Epithelial cell of prostate (primary cell): ENCODE data around the gene SLFN11.
A peak's percentile ranks its signal among the peaks of the same experiment; 100 is the strongest.
"Not testable (repeated sequence)": the region's sequence is repeated elsewhere in the genome, so short reads cannot be mapped to it uniquely, and the experiment has no call there.

Source experiments
- DNase-seq: peaks from one replicate; pipeline ENCODE4 v3.0.0-alpha.2; 2011; ENCODE audit warnings: low read depth, low spot score
- H3K27ac ChIP-seq: fragments of 450-650 bp; 2 replicates; pipeline ENCODE4 v1.5.1; 2017; ENCODE audit warnings: mild to moderate bottlenecking

Gene SLFN11

DNA sequence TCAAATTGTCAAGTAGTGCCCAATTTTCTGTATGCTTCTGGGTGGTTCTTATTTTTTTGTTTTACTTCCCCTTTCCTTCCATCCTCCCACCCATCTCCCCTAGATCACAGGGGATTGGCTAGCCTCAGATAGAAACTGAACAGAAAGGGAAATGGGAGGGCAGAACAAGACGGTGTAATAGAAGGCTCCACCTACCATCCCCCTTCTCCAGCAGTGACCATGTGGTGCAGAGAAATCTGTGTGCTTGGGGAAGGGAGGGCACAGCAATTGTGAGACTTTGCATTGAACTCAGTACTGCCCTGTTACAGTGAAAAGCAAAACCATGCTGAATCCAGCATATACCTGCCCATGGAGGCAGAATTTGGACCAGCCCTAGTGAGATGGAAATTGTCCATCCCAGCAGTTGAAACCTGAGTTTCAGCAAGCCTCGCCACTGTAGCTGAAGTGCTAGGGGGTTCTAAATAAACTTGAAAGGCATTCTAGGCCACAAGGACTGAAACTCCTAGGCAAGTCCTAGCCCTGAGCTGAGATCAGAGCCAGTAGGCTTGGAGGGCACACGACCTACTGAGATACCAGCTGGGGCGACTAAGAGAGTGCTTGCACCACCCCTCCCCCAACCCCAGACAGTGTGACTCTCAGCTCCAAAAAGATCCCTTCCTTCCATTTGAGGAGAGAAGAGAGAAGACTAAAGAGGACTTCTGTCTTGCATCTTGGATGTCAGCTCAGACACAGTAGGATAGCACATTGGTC lies 5.2 kb downstream of the SLFN11 start:
- no peak for DNase-seq
- H3K27ac ChIP-seq: no peak overlapping the region

DNA sequence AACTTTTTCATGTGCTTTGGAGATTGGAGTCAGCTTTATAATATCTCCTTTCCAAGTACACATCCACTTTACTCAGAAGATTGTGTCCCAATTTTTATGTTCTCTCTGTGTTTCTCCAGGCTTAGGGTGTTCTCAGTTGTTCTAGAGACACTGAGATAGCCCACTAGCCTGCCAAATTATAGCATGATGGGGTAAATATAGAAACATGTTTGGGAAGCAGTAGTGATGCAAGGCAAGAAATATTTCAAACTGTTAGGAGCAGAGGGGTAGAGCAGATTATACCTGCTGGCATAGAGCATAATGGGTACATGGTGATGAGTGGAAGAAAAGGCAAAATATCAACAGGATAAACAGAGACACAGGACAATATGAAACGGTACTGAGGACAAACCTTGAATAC lies 12.4 kb downstream of the SLFN11 start:
- no peak overlapping the region for H3K27ac ChIP-seq
- DNase-seq: no peak

DNA sequence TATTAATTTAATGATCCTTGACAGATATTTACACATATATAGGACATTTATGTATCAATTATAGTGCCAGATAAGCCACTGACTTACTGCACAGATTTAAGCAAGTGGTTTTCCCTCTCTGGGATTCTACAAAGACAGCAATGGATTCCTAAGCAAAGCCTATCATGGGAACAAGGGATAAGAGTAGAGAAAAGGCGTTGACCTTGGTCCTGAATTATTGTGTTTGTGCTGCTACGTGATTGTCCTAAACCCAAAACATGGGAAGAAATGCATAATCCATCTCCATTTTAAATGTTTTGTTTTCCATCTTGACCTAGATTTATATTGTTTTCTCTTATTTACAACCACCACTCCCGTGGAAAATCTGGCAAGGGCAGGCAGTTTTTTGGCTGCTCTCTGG lies 14.0 kb downstream of the SLFN11 start:
- no peak overlapping the region for H3K27ac ChIP-seq
- DNase-seq: no peak

DNA sequence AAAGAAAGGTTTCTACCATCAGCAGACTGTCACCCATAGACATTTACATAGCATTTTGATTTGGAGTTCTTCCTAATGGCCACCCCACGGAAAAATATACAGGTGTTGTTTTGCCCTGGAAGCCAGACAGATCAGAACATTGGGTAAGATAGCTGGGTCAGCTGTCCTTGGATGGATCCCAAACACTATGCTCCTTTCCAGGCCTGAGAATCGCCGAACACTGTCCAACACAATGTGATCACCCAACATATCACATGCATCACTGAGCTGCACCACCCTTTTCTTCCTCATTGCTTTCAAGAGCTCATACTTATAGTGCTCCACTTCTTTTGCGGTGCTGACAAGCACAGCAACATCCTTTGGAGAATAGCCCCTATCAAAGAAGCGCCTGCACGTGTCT lies 21.1 kb downstream of the SLFN11 start:
- no peak overlapping the region for H3K27ac ChIP-seq
- no peak for DNase-seq

DNA sequence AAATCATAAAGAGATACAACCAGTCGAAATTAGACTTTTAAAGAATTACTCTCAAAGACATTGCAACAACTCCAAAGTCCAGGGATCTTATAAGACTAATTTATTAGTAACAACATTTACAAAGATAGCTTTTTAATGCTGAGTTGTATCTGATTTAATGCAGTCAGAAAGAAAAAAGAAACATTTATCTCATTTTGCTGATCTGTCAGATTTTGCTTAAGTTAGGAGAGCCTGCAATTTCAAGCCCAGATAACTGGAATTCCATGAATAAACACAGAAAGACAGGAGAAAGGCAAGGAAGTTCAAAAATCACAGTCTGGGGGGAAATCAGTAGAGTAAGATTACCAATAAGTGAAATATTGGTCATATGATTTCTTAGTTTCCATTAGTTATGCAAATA lies 22.9 kb downstream of the SLFN11 start:
- no peak overlapping the region for H3K27ac ChIP-seq
- no peak for DNase-seq

DNA sequence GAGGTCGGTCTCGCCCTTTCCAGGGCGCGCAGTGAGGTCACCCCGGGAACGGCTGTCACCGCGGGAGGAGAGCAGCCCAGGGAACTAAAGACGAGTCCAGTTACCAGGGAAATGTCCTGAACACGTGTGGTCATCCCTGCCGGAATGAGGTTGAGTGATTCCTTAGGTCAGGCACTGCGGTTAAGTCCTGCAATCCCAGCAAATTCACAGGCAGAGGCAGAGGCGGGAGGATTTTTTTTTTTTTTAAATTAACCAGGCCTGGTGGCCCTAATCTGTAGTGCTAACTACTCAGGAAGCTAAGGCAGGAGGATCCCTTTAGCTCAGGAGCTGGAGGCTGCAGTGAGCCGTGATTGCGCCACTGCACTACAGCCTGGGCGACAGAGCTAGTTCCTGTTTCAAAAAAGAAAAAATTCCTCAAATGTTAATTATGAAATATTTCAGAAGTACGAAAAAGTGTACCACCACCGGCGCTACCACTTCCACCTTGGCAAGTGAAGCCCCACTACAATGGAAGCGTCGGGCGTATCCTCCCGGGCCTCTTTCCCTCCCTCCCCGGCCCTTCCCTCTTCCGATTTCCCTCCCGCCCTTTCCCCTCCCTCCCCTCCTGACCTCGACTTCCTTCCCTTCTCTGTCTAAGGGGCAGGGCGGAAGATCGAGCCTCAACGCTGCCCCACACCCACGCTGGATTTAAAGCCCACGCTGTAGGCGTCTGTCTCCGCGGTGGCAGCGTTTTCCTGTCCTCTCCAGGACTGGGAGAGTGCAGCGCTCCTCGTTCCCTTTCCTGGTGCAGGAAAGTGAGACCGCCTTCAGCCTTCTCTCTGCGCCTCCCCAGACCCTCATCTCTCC lies 27.3 kb downstream of the SLFN11 start:
- no peak overlapping the region for H3K27ac ChIP-seq
- DNase-seq: no peak

DNA sequence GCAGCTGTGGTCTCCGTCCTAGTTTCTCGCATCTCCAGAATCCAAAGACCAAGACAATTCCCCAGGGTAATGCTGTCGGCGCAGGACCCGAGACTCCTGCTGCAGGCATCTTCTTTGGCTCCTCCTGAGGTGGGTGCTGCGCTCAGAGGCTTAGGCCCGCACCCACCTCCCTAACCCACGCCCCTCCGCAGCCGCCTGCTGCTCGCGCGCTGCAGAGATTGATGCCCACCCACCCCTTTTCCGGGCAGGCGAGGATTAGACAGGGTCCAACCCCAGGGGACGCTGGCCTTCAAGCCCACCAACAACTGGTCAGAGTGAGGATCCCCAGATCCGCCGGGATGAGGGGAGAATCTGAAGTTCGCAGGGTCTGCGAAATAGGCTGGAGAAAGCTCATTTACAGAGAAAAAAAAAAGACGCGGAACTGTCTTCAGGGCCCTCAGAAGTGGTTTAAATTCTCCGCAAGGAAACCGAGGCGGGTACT lies 27.9 kb downstream of the SLFN11 start:
- no peak overlapping the region for H3K27ac ChIP-seq
- no peak for DNase-seq

DNA sequence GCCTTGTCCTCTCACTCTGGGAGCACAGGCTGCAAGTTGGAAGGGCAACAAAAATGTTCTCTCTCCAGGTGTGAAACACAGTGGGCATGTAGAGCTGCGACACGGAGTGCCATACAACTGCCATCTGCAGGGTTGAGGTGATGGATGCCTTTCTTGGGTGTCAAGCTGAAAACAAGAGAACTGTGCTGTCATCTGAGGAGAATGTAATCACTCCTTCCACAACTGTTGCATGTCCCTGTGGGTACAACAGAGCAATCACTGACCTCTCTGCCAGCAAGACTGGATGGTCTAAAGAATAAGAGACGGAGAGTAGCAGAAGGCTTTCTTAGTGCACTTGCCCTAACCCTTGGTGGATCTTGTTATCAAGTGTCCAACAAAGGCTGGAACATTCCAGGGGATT lies 29.2 kb downstream of the SLFN11 start:
- no peak overlapping the region for H3K27ac ChIP-seq
- DNase-seq: no peak

DNA sequence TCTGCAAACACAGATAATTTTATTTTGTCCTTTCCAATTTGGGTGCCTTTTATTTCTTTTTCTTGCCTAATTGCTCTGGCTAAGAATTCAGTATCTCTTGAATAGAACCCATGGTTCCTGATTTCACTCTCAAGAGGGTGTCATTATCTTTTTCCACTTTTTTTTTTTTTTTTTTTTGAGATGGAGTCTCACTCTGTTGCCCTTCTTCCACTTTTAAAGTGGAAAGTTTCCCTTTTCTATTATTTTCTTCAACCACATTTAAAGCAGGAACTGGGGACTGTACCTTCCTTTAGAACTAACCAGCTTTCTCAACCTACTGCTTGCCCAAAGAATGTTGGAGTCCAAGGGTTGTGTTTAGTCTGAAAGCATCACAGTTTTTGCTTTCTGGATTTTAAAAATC lies 31.1 kb downstream of the SLFN11 start:
- no peak for DNase-seq
- no peak overlapping the region for H3K27ac ChIP-seq

DNA sequence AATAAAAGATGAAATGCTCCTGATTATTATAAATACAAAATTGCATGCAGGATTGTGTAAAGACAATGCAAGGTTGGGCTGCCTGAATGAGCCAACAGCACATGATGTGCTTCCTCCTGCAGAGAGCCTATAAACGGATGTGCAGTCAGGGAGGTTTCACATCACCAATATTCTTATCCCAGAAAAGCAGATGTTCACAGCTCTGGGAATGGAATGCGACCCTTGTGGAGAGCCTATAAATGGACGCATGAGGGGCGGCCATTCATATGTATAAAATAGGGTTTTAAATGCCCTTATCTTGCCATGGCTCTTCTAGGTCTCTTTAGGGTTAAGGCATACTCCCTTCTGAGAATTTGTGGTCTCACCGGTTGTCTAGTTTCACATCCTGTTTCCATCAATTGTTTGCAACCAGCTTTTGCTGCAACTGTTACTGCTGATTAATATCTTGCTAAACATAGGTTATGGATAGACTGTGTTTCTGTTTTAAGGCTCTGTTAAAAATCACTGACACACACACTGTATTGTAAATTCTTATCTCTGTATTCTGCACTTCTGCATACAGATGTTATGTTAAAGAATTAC lies 31.9 kb downstream of the SLFN11 start:
- no peak for DNase-seq
- H3K27ac ChIP-seq: no peak overlapping the region

DNA sequence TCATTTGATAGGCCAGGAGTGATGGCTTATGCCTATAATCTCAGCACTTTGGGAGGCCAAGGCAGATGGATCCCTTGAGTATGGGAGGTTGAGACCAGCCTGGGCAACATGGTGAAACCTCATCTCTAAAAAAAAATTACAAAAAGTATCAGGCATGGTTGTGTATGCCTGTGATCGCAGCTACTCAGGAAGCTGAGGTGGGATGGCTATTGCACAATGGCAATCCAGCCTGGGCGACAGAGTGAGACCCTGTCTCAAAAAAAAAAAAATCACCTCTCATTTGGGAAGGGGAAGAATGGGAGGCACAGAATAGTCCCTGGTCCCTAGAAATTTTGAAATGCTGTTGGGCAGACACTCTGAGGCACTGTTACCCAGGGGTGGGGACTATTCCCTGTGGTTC lies 35.2 kb downstream of the SLFN11 start:
- no peak overlapping the region for H3K27ac ChIP-seq
- DNase-seq: no peak

DNA sequence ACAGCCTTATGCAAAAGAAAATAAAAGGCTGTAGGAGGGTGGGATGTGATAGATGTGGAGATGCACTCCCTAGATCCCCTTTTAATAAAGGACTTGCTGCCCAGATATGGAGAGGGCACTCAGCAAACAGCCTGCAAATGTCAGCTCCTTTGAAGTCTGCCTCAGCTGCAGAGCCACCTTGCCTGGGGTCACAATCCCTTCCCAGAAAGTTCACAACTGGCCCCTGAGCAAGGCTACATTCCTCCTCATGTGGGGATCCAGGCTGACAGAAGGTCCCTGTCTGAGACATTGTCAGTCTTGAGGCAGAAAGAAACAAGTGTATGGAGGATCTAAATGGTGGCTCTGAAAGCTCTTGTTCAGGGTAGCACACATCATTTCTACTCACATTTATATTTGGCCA lies 36.1 kb downstream of the SLFN11 start:
- H3K27ac ChIP-seq: no peak overlapping the region
- DNase-seq: no peak

DNA sequence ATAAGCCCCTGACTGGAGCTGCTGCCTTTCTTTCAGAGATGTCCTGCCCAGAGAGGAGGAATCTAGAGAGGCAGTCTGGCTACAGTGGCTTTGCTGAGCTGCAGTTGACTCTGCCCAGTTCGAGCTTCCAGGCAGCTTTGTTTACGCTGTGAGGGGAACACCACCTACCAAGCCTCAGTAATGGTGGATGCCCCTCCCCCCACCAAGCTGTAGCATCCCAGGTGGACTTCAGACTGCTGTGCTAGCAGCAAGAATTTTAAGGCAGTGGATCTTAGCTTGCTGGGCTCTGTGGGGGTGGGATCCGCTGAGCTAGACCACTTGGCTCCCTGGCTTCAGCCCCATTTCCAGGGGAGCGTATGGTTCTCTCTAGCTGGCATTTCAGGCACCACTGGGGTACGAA lies 39.8 kb downstream of the SLFN11 start:
- not testable (repeated sequence) for H3K27ac ChIP-seq, DNase-seq

DNA sequence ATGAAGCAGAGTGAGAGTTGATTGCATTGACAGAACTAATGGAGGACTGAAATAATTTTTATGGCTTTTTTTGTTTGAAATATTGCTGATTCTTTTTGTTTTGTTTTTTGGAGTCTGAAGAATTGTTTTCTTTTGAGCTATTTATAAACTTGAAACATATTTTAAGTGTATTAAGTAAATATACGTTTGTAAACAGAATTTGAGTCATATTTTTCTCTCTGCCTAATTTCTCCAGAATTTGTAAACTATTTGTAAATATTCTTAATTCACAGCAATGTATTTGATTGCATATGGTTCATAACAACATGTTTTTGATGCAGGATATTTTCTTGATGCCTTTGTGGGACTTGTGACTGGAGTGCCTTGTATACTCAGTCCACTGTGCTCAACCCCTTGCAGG lies 50.7 kb downstream of the SLFN11 start:
- H3K27ac ChIP-seq: no peak overlapping the region

DNA sequence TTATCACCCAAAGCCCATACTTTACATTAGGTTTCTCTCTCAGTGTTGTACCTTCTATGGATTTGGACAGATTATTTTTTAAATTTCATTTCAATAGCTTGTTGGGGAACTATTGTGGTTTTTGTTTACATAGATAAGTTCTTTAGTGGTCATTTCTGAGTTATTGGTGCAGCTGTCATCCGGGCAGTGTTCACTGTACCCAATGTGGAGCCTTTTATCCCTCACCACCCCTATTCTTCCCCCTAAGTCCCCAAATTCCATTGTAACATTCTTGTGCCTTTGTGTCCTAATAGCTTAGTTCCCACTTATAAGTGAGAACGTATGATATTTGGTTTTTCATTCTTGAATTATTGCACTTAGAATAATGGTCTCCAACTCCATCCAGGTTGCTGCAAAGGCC lies 57.5 kb downstream of the SLFN11 start:
- H3K27ac ChIP-seq: no peak overlapping the region
- DNase-seq: no peak

More for the DNA sequence above, 50.7 kb downstream of the SLFN11 start:
- no peak for DNase-seq

DNA sequence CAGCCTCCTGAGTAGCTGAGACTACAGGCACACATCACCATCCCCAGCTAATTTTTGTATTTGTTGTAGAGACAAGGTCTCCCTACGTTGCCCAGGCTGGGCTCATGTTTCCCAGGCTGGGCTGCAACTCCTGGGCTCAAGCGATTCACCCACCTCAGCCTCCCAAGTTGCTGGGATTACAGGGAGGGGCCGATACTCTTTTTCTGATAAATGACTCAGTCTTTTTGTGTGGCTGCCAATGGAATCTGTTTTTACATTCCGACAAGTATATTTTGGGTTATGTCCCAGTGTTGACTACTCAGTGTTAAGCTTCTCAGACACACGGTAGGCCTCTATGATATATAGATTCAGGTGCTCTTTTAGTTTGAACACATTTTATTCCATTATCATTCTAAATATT lies 58.1 kb downstream of the SLFN11 start:
- DNase-seq: peak; percentile 81
- H3K27ac ChIP-seq: peak overlapping the region; percentile 67

DNA sequence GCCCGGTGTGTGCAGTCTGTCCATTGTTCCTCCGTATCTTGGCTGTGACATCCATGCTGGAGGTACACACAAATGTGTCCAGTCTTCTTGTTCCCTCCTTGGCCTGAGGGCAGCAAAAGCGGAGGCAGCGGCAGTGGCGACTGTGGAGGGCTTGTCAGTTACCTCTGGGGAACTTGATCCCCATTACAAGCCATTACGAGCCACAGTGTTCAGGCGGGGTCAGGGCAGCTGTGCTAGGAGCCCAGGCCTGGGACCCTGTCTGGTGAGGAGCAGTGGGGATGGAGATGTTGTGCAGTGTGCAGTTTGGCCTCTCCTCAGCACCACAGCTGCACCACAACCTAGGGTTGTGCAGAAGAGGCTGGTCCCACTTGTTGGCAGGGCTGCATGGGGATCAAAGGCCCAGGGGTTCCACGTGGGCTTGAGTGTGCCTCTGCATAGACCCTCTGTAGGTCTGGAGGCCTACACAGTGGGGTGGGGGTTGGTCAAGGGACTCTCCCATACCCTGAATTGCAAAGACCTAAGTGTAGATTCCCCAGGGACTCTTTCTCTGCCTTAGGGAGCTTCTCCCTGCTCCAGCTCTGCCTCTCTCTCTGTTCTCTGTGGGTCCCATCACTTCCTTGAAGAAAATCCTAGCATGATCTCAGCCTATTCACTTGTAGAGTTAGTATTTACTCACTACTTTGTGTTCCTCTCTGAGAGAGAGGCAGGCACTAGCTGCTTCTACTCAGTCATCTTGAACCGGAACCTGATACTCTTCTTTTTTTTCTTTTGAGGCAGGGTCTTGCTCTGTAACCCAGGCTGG lies 58.8 kb downstream of the SLFN11 start:
- DNase-seq: peak; percentile 22
- H3K27ac ChIP-seq: peak overlapping the region; percentile 67

DNA sequence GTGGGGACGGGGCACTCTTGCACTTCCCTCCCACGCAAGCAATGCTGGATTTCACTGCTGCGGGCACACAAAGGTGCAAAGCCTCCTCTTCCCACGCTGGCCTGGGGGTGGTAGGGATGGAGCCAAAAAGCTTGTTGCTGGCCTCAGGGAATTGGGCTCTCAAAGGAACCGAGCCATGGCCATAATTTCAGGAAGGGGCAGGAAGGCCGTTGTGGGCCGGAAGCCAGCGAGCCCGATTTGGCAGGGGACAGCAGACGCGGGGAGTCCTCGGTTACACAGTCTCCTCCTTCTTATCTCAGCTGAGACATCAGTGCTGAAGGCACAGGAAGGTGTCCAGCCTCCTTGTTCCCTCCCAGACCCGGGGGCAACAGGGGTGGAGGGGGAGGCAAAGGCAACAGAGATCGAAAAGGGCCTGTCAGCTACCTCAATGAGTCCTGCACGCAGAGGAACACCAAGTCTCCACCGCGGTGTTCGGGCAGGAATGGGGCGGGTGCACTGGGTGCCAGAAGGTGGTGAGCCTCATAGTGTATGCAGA lies 59.5 kb downstream of the SLFN11 start:
- H3K27ac ChIP-seq: no peak overlapping the region
- DNase-seq: no peak

DNA sequence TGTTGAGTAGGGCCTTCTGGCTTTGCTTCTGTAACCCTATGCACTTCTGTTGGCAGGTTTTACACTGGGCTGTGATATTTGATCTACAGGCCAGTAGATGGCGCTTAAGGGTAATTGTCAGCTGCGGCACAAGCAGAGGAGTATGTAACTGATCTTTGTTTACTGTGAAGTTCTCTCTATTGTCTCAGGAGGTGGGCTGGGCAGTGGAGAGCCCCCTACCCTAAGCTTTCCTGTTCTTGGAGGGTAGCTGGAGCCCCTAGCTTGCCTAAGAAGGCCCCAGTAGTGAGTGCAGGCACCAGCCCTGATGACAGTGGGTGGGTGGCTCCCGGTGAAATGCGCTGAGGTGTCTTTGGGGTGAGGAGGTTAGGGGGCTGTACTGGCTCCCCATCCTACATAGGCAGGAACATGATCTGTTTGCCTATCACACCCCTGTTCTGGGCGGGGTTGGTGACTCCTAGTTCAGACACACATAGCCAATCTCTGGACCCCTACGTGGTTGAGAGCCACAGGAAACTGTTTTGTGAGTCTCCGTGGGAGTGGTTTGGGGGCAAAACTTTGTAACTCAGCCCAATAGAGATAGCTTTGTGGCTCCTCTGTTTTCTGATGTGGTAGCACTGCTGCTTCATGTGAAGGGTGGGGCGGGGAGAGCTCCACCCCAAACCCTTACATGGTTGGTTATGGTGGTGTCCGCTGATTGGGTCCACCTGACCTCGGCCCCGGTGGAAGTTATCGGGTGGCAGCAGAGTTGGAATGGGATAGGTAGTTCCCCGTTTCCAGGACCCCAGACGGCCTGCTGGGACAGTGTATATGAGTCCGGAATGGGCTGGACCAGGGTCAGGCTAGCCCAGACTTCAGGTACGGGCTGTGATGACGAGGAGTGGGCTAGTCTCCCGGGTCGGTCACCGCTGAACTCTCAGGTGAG lies 60.4 kb downstream of the SLFN11 start:
- peak; percentile 18 for DNase-seq
- no peak overlapping the region for H3K27ac ChIP-seq
